Measurements from ENCODE around the gene GPX3.

Gene GPX3

DNA sequence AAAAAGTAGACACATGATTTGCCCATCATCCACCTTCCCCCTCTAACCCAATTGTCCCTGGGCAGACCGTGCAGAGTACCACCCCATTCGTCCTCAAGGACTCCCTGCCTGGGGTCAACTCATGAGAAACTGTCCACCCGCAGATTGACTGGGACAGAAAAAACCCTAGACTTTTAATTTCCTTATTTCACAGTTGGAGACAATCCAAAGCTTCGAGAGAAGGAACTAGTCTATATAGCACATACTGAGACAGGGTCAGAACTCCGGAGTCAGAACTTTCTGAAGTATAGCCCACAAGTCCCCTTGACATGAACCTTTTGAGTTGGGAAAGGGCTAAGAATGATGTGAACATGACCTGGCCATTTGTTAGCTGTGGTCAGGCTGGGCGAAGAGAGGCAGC is 7.5 kb upstream of the GPX3 start:
- DNase-seq (ENCODE audit: low spot score) (no peak), FAIRE-seq (no peak)

- DNase-seq (ENCODE audit: low spot score), result no peak
- FAIRE-seq, result no peak
Measured at GRCh38 chr5:151014680-151015343, 5.6 kb upstream of the GPX3 start.

DNA sequence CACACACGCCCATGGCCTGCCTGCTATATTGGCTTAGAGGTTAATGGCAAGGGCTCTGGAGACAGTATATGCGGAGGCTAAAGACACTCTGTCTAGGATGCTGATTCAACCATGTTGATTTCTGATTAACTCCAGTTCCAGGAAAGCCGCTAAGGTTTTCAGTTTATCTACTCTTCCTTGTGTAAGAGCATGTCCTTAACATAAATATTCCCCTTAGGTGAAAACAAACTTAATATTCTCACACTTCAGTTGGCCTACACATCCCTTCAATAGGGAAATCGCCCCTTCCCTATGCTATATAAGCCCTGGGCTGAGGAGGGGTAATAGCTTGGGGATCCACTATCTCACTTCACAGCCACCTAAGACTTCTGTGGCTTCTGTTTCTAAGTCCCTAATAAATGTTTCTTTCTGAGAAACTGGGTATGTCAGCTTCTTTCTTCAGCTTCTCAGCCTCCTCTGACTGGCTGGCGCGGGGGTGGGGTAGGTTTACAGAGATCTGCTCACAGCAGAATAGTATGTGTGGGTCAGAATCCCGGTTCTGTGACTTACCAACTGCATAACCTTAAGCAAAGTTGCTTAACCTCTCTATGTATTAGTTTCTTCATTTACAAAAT is 4.3 kb upstream of the GPX3 start:
- FAIRE-seq, result no peak

GRCh38 chr5:151016700-151017099 is 3.7 kb upstream of the GPX3 start:
- no peak for DNase-seq (ENCODE audit: low spot score)
- no peak for FAIRE-seq

More for the DNA sequence above, 4.3 kb upstream of the GPX3 start:
- DNase-seq (ENCODE audit: low spot score), result no peak

DNA sequence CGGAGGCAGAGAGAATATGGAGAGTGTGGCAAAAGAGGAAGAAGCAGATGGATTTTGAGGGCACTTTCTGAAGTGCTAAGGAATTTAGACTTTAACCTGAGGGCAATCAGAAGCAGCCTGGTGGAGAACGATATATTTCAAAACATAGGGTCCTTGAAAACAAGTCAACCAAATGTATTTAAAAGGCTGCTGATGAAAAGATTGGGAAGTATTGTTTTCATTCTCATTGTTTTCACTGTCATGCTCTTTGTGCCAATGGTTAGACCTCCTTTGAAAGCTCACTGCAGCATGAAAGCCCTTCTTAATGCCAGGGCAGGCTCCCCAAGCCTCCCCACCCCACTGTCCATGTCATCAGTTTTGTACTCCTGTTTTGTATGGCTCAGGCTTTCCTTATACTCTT is 2.5 kb upstream of the GPX3 start:
- DNase-seq (ENCODE audit: low spot score), result no peak
- FAIRE-seq, result no peak

DNA sequence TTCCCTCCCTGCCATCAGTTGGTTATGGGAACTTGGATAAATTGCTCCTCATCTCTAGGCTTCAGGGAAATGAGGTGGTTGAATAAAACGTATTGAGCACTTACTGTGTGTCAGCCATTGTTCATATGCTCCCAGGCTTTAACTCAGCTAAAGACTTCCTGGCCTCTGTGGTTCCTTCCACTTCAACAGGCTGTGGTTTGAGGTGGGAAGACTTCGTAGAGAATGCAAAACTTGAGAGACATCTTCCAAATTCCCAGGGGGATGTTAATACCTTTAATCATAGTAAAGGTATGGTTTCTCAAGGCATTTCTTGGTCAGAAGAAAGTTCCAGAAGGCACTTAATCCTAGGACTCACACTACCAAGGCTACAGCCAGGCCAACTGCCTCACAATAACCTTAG is 1.5 kb upstream of the GPX3 start:
- no peak for DNase-seq (ENCODE audit: low spot score)
- FAIRE-seq, result no peak

GRCh38 chr5:151019331-151019730 is 1.1 kb upstream of the GPX3 start:
- DNase-seq (ENCODE audit: low spot score) (no peak), FAIRE-seq (no peak)

- no peak for FAIRE-seq
- no peak for DNase-seq (ENCODE audit: low spot score)
Measured at GRCh38 chr5:151021746-151022145, 1.4 kb downstream of the GPX3 start.

DNA sequence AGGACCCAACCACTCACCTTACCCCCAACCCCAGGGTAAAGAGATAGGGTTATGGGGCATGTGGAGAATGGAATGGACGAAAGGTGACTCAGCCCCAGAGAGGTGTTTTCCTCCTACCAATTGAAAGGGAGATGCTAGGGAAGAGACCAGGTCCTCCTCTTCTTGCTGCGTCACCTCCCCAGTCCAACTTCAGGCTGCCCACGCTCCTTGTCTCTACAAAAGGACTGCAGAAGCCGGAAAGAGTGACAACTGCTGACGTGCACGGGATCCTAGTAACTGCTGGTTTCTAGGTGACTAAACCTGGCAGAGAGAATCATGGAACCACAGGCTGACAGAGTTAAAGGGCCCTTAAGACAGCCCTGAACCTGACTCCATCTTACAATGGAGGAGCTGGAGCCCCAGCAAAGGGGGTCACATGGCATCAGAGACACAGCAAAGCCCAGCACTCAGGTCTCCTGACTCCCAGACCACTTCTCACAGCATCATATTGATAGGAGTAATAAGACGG is 2.2 kb downstream of the GPX3 start:
- DNase-seq (ENCODE audit: low spot score) (no peak), FAIRE-seq (no peak)

DNA sequence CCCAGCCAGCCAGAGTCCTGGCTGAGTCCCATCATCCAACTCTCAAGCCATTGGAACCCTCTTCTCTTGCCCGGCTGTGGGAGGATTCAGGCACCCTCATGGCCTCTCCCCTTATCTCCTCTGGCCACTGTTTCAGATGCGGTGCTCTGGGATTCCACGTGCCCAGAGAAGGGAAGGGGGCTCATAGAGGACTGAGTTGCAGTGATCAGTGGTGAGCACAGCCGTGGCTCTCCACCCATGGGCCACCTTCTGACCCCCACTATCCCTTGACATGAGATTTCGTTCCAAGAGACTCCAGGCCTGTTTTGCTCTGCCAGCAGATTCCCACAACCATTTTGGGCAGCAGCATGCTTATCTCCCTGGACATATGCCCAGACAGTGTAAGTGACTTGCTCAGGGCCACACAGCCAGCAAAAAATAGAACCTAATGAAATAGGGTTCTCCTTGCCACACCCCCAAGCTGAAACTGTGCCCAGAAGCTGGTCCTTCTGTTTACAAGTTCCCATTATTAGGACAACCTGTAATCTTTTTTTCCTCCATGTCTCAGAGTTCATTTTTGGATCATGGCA is 2.7 kb downstream of the GPX3 start:
- FAIRE-seq, result no peak
- no peak for DNase-seq (ENCODE audit: low spot score)

- DNase-seq (ENCODE audit: low spot score) (peak; percentile 25), FAIRE-seq (no peak)
Measured at GRCh38 chr5:151023651-151024050, 3.3 kb downstream of the GPX3 start.

DNA sequence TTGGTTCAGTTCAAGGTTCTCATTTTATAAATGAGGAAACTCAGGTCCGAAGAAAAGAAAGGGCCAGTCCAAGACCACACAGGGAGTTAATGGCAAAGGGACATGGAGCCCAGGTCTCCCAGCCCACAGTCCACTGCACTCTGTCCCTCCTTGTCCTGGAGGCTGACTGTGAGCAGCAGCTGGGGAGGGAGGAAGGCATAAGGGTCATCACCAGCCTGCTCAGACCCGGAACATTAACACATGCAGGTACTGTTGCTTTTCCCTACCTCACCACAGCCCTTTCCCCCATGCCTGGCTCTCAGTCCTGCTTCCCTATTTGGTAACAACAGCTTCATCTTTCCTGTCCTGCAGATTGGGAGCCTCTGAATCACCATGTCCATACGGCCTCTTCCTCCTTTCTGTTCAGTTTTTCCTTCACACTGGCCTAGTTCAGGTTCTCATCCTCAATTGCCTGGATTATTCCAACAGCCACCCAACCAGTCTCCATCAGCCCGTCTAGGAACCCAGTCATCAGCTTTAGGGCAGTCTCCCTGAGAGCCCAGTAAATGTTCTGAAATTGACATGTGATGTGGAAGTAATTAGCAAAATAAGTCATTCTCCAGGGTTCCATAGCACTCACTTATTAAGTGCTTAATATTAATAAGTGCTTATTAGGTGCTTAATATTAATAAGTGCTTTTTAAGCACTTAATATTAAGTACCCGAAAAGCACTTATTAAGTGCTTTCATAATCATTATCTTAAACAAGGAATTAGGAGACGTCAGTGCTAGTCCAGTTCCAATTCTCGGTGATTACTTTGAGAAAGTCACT is 4.3 kb downstream of the GPX3 start:
- FAIRE-seq, result no peak
- DNase-seq (ENCODE audit: low spot score), result no peak

GRCh38 chr5:151025250-151025606 is 4.8 kb downstream of the GPX3 start:
- no peak for DNase-seq (ENCODE audit: low spot score)
- no peak for FAIRE-seq

GRCh38 chr5:151026088-151026487 is 5.7 kb downstream of the GPX3 start:
- DNase-seq (ENCODE audit: low spot score), result no peak
- FAIRE-seq, result no peak

DNA sequence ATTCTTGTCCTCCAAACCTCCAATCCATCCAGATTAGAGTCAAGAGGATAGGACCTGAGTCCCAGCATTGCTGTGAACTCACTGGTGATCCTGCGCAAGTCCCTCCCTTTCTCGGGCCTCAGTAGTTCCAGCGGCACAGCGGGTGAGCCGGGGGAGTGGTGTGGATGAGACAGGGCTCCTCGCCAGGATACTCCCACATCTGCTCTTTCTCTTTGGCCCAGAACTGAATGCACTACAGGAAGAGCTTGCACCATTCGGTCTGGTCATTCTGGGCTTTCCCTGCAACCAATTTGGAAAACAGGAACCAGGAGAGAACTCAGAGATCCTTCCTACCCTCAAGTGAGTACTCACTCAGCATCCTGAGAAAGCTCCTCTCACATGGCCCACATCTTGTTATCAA is 6.3 kb downstream of the GPX3 start:
- FAIRE-seq (no peak), DNase-seq (ENCODE audit: low spot score) (no peak)

DNA sequence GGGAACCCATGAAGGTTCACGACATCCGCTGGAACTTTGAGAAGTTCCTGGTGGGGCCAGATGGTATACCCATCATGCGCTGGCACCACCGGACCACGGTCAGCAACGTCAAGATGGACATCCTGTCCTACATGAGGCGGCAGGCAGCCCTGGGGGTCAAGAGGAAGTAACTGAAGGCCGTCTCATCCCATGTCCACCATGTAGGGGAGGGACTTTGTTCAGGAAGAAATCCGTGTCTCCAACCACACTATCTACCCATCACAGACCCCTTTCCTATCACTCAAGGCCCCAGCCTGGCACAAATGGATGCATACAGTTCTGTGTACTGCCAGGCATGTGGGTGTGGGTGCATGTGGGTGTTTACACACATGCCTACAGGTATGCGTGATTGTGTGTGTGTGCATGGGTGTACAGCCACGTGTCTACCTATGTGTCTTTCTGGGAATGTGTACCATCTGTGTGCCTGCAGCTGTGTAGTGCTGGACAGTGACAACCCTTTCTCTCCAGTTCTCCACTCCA is 7.6 kb downstream of the GPX3 start:
- DNase-seq (ENCODE audit: low spot score) (no peak), FAIRE-seq (no peak)

GRCh38 chr5:151028717-151029116 is 8.3 kb downstream of the GPX3 start:
- FAIRE-seq, result no peak
- no peak for DNase-seq (ENCODE audit: low spot score)

DNA sequence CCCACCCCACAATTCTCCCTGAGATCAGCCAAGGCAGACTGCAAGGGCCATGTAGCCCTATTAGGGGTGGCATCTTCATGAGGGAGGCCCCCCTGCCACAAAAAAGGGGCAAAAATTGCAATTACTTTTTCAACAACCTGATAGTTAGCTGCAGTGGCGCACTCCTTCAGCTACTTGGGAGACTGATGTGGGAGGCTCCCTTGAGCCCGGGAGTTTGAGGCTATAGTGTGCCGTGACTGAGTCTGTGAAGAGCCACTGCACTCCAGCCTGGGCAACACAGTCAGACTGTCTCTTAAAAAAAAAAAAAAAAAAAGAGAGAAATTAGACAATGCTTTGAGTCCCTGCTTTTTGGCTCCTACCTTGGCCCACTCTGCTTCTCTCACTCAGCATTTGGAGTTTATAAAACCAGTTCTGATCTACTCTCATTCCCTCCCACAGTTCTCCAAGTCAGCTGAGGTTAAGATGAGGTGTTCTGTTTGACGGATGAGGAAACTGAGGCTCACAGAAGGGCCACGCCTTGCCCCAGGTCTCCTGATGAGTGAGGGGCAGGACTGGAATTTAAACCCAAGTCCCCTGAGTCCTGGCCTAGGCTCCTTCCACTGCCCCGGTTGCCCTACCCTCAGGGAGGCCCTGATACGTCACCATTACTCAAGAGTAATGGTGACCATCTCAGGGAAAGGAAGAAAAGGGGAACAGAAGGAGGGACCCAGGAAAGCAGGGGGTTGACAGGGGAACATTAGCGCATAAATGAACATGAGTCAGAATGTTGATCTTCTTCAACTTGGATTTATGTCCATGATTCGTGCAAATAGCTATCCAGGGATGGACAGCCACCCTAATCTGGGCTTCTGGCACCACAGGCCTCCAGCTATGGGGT is 9.0 kb downstream of the GPX3 start:
- no peak for FAIRE-seq
- DNase-seq (ENCODE audit: low spot score), result no peak

DNA sequence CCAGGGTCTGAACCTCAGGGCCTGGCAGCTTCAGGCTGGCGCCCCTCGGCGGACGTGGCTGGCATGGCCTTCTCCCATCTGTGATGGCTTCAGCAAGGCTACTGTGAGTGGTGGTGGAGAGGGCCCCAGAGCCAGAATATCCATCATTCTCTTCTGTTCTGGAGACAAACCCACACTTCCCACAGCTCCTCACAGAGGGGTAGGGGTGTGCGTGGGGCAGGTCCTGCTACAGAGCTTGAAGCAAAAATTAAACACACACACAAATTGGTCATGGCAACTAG is 9.6 kb downstream of the GPX3 start:
- FAIRE-seq (no peak), DNase-seq (ENCODE audit: low spot score) (no peak)

DNA sequence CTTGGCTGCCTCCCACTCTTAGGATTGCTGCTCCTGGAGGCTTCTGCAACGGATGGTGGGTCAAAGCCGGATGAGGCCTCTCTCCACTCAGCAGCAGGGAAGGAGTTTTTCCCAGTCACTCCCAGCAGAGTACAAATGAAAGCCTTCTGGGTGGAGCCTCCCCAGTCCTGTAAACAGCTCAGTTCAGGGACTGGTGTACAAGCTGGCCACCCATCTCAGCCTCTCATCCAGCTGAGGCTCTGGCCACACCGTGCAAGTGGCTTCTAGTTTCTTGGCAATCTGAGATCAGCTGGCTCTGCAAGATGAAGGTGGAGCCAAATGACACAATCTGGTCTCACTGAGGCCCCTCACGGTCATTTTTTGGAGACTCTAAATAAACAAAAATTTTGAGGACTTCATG is 10.0 kb downstream of the GPX3 start:
- no peak for FAIRE-seq
- no peak for DNase-seq (ENCODE audit: low spot score)

GRCh38 chr5:151031554-151031953 is 11.2 kb downstream of the GPX3 start:
- DNase-seq (ENCODE audit: low spot score), result no peak
- FAIRE-seq, result no peak

Measured in urothelium cell line (cell line).